Measurements from ENCODE around the gene LYPLAL1. TPM values are rescaled to one million over a fixed set of nuclear protein-coding genes. Genes with fewer than 3 reads are reported as not detected.
"Not testable (repeated sequence)": the region's sequence is repeated elsewhere in the genome, so short reads cannot be mapped to it uniquely, and the experiment has no call there.

The LYPLAL1 gene
- total and polyA plus RNA-seq, 2 experiments from 2014 or later, result 32.4 to 84.6 TPM

GRCh38 chr1:219236933-219237610 is 63.4 kb downstream of the LYPLAL1 start:
- no peak for TF ChIP-seq CTCF (IDR thresholded peaks at IDR 0.05; ENCODE audit: low read depth, low read length)
- DNase-seq (ENCODE audit: low read depth in 1 of 2, low spot score in 1 of 2), result no peak
- no peak overlapping the region for H3K27ac ChIP-seq
- no peaks in the 10 kb centered on the region for H3K9me3 ChIP-seq (ENCODE audit: low read depth)
- no peaks in the 10 kb centered on the region for H3K27me3 ChIP-seq
- no peak overlapping the region for H3K4me3 ChIP-seq
- no peaks in the 10 kb centered on the region for H3K36me3 ChIP-seq
- H3K4me1 ChIP-seq (ENCODE audit: low read depth), result no peaks in the 10 kb centered on the region

GRCh38 chr1:219239518-219239917 is 65.8 kb downstream of the LYPLAL1 start:
- no peak overlapping the region for H3K4me3 ChIP-seq
- TF ChIP-seq CTCF (IDR thresholded peaks at IDR 0.05; ENCODE audit: low read depth, low read length), result no peak
- no peaks in the 10 kb centered on the region for H3K36me3 ChIP-seq
- no peaks in the 10 kb centered on the region for H3K4me1 ChIP-seq (ENCODE audit: low read depth)
- no peak overlapping the region for H3K27ac ChIP-seq
- no peaks in the 10 kb centered on the region for H3K27me3 ChIP-seq
- H3K9me3 ChIP-seq (ENCODE audit: low read depth), result no peaks in the 10 kb centered on the region
- DNase-seq (ENCODE audit: low read depth in 1 of 2, low spot score in 1 of 2), result no peak

GRCh38 chr1:219244864-219245263 is 71.2 kb downstream of the LYPLAL1 start:
- H3K27me3 ChIP-seq, result no peaks in the 10 kb centered on the region
- no peaks in the 10 kb centered on the region for H3K36me3 ChIP-seq
- no peaks in the 10 kb centered on the region for H3K4me1 ChIP-seq (ENCODE audit: low read depth)
- no peaks in the 10 kb centered on the region for H3K9me3 ChIP-seq (ENCODE audit: low read depth)
- H3K27ac ChIP-seq, result no peak overlapping the region
- no peak for DNase-seq (ENCODE audit: low read depth in 1 of 2, low spot score in 1 of 2)
- TF ChIP-seq CTCF (IDR thresholded peaks at IDR 0.05; ENCODE audit: low read depth, low read length), result no peak
- no peak overlapping the region for H3K4me3 ChIP-seq

- no peaks in the 10 kb centered on the region for H3K27me3 ChIP-seq
- no peak for DNase-seq (ENCODE audit: low read depth in 1 of 2, low spot score in 1 of 2)
- no peak for TF ChIP-seq CTCF (IDR thresholded peaks at IDR 0.05; ENCODE audit: low read depth, low read length)
- H3K4me3 ChIP-seq, result no peak overlapping the region
- no peaks in the 10 kb centered on the region for H3K36me3 ChIP-seq
- no peak overlapping the region for H3K27ac ChIP-seq
- no peaks in the 10 kb centered on the region for H3K4me1 ChIP-seq (ENCODE audit: low read depth)
- H3K9me3 ChIP-seq (ENCODE audit: low read depth), result peaks cover 5% of the 10 kb centered on the region
These were observed 73.8 kb downstream of the LYPLAL1 start for GRCh38 chr1:219247441-219247840.

- not testable (repeated sequence) for H3K27ac ChIP-seq; H3K27me3 ChIP-seq; H3K4me3 ChIP-seq; H3K4me1 ChIP-seq (ENCODE audit: low read depth); DNase-seq (ENCODE audit: low read depth in 1 of 2, low spot score in 1 of 2); H3K9me3 ChIP-seq (ENCODE audit: low read depth); H3K36me3 ChIP-seq
These were observed 76.8 kb downstream of the LYPLAL1 start for GRCh38 chr1:219250468-219250867.

GRCh38 chr1:219257751-219258150 is 84.1 kb downstream of the LYPLAL1 start:
- Histone ChIP-seq H3K27me3 (no peaks in the 10 kb centered on the region), H3K4me1 (ENCODE audit: low read depth) (no peaks in the 10 kb centered on the region), H3K9me3 (ENCODE audit: low read depth) (no peaks in the 10 kb centered on the region), H3K27ac (no peak overlapping the region), H3K36me3 (no peaks in the 10 kb centered on the region), H3K4me3 (no peak overlapping the region)
- no peak for TF ChIP-seq CTCF (IDR thresholded peaks at IDR 0.05; ENCODE audit: low read depth, low read length)
- DNase-seq (ENCODE audit: low read depth in 1 of 2, low spot score in 1 of 2), result no peak
